Osteoblast (primary cell): ENCODE data around the gene GUF1. TPM values are rescaled to one million over a fixed set of nuclear protein-coding genes. Genes with fewer than 3 reads are reported as not detected.
A peak's percentile ranks its signal among the peaks of the same experiment; 100 is the strongest.

Experiments
- DNase-seq: peaks from one replicate; pipeline ENCODE4 v3.0.0; 2011; ENCODE audit warnings: low spot score, mixed read lengths; ENCODE audit not compliant: insufficient read length; ENCODE audit errors: missing footprints
- H2AFZ ChIP-seq: 2 replicates; pipeline ENCODE4 v1.6.0; 2011; ENCODE audit warnings: mild to moderate bottlenecking, low read length
- H3K27ac ChIP-seq: 2 replicates; pipeline ENCODE4 v1.5.1; 2011; ENCODE audit warnings: mild to moderate bottlenecking, low read depth, low read length, moderate library complexity
- H3K27me3 ChIP-seq: 2 replicates; pipeline ENCODE4 v1.6.0; 2012; ENCODE audit warnings: mild to moderate bottlenecking, control low read depth, inconsistent platforms, low read length, moderate library complexity; ENCODE audit not compliant: insufficient read depth
- H3K36me3 ChIP-seq: 2 replicates; pipeline ENCODE4 v1.5.1; 2011; ENCODE audit warnings: mild to moderate bottlenecking, low read length, control low read depth, moderate library complexity; ENCODE audit not compliant: insufficient read depth
- H3K4me1 ChIP-seq: 2 replicates; pipeline ENCODE4 v1.5.1; 2011; ENCODE audit warnings: mild to moderate bottlenecking, low read length, control low read depth, moderate library complexity; ENCODE audit not compliant: insufficient read depth
- H3K4me2 ChIP-seq: 2 replicates; pipeline ENCODE4 v1.6.0; 2011; ENCODE audit warnings: mild to moderate bottlenecking, low read length; ENCODE audit not compliant: insufficient read depth
- H3K4me3 ChIP-seq: fragments of 200-600 bp; sonication (generic); 3 replicates; pipeline ENCODE4 v1.5.1; 2012; ENCODE audit warnings: mild to moderate bottlenecking, low read length, inconsistent platforms; ENCODE audit not compliant: insufficient read depth
- H3K79me2 ChIP-seq: 2 replicates; pipeline ENCODE4 v1.6.0; 2012; ENCODE audit warnings: mild to moderate bottlenecking, low read length, control low read depth, inconsistent platforms; ENCODE audit not compliant: insufficient read depth
- H3K9me3 ChIP-seq: 2 replicates; pipeline ENCODE4 v1.5.1; 2011; ENCODE audit warnings: low read depth, low read length, control low read depth
- H4K20me1 ChIP-seq: 2 replicates; pipeline ENCODE4 v1.6.0; 2012; ENCODE audit warnings: mild to moderate bottlenecking, low read length, control low read depth; ENCODE audit not compliant: insufficient read depth
- total RNA-seq: library from RNA; depleted of rRNA; stranded (reverse); fragments of >200 nt; gene quantifications from 2 replicates; pipeline ENCODE4 v1.2.3, GENCODE V29; 2012
- TF ChIP-seq, protein P1 (sequence below): IDR thresholded peaks from 2 replicates; pipeline ENCODE4 v1.5.1; 2011; ENCODE audit warnings: mild to moderate bottlenecking, low read depth, low read length, moderate library complexity; ENCODE audit errors: extremely low read depth

The GUF1 gene, protein sequence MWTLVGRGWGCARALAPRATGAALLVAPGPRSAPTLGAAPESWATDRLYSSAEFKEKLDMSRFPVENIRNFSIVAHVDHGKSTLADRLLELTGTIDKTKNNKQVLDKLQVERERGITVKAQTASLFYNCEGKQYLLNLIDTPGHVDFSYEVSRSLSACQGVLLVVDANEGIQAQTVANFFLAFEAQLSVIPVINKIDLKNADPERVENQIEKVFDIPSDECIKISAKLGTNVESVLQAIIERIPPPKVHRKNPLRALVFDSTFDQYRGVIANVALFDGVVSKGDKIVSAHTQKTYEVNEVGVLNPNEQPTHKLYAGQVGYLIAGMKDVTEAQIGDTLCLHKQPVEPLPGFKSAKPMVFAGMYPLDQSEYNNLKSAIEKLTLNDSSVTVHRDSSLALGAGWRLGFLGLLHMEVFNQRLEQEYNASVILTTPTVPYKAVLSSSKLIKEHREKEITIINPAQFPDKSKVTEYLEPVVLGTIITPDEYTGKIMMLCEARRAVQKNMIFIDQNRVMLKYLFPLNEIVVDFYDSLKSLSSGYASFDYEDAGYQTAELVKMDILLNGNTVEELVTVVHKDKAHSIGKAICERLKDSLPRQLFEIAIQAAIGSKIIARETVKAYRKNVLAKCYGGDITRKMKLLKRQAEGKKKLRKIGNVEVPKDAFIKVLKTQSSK
- 14.1 and 18.5 TPM in 2 replicates for total RNA-seq

DNA sequence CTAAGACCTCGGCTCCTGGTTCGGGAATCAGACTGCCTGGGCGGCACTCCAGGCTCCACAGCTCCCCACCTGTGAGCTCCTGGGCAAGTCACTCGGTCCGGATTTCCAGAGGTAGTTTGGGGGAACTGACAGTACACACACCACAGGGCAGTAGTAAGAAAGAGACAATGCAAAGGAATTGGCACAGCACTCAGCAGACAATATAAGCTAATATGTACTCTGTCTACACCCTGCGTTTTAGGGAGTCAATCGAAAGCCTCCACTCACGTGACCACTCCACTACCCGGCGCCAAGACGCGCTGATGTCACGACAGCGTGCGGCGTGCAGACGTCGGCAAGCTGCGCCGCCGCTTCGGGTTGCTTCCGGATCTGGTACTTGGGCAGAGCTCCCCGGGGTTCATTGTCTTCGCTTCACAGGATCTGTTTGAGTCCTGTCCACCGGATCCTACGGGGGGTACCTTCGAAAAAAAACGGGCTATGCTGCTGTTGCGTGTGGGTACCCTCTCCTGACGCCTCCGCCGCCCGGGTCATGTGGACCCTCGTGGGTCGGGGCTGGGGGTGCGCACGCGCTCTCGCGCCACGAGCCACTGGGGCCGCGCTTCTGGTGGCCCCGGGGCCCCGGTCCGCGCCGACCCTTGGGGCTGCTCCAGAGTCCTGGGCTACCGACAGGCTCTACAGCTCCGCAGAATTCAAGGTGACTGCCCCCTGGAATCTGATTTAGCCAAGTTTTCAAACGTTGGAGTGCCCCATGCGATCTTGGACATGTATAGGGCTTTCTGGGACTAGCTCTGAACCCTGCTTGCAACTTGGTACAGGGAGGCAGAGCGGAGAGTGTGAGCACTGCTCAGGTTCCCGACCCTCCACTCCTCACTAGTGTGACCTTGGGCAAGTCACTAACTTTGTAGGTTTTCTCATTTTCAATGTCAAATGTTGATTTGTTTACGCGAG, at the start of gene GUF1:
TSS of gene GUF1 (plus strand) at position 327 of the 948 bp plus-strand sequence. CDS start at position 530, 203 bp downstream.
- H3K4me1 ChIP-seq, result peaks cover 13% of the 10 kb centered on the region
- H3K27ac ChIP-seq, result peak within 1 kb of the TSS; percentile 95
- no peaks in the 10 kb centered on the region for H3K27me3 ChIP-seq
- peak; percentile 94 for DNase-seq
- H3K79me2 ChIP-seq, result peaks cover 43% of the 10 kb centered on the region
- TF ChIP-seq, protein P1, sequence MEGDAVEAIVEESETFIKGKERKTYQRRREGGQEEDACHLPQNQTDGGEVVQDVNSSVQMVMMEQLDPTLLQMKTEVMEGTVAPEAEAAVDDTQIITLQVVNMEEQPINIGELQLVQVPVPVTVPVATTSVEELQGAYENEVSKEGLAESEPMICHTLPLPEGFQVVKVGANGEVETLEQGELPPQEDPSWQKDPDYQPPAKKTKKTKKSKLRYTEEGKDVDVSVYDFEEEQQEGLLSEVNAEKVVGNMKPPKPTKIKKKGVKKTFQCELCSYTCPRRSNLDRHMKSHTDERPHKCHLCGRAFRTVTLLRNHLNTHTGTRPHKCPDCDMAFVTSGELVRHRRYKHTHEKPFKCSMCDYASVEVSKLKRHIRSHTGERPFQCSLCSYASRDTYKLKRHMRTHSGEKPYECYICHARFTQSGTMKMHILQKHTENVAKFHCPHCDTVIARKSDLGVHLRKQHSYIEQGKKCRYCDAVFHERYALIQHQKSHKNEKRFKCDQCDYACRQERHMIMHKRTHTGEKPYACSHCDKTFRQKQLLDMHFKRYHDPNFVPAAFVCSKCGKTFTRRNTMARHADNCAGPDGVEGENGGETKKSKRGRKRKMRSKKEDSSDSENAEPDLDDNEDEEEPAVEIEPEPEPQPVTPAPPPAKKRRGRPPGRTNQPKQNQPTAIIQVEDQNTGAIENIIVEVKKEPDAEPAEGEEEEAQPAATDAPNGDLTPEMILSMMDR, result no peak
- H3K4me3 ChIP-seq, result peak within 1 kb of the TSS; percentile 90
- no peaks in the 10 kb centered on the region for H3K9me3 ChIP-seq
- peak within 1 kb of the TSS; percentile 99 for H3K4me2 ChIP-seq
- H2AFZ ChIP-seq, result peak within 1 kb of the TSS; percentile 99
- peaks cover 8% of the 10 kb centered on the region for H3K36me3 ChIP-seq
- H4K20me1 ChIP-seq, result no peaks in the 10 kb centered on the region

DNA sequence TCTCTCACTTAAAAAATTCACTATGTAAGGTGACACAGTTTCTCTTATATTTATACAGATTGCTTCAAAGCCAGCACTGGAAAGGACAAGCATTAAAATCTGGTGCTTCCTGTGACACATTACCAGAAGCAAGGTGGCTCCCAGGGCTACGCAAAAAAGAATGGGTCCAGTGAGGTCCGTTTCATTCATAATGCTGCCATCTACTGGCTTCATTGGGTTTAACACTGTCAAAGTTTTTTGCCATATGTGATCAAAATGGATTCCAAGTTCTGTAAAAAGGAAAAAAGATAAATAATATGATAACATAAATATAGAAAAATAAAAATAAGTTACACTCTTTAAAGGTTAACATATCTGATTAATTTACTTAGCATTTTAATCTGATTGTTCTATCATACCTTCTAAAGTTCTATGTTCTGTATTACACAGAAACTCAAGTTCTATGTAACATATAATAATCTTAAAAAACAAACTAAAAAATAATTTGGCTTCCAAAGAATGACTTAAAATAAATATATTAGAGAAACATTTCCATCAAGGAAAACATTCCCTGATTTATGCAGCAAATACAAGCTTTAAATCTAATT, 48.8 kb upstream of the GUF1 start:
- H3K9me3 ChIP-seq, result no peaks in the 10 kb centered on the region
- no peaks in the 10 kb centered on the region for H4K20me1 ChIP-seq
- no peaks in the 10 kb centered on the region for H3K4me1 ChIP-seq
- H3K4me2 ChIP-seq, result no peak overlapping the region
- TF ChIP-seq, protein P1, result peak; percentile 64
- peak; percentile 62 for DNase-seq
- H3K4me3 ChIP-seq, result no peak overlapping the region
- no peaks in the 10 kb centered on the region for H3K27me3 ChIP-seq
- no peak overlapping the region for H3K27ac ChIP-seq
- H2AFZ ChIP-seq, result no peak overlapping the region
- H3K36me3 ChIP-seq, result no peaks in the 10 kb centered on the region
- no peaks in the 10 kb centered on the region for H3K79me2 ChIP-seq

DNA sequence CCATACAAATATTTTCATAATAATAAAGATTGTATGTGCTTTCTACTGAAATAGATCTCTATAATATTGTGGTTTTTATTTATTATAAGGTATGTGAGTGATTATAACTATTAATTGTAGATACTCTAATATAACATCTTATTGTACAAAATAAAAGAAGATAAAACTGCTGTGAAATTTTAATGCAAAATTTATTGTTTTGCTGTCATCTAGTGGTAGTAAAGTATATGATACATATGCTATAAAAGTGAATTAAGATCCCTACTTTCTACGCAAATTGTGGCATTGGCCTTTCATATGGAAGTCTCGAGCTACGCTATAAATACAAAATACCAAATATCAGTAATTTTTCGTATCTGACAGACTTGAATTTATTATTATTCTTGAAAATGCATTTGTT, 46.1 kb upstream of the GUF1 start:
- no peak overlapping the region for H3K4me2 ChIP-seq
- DNase-seq, result no peak
- TF ChIP-seq, protein P1, result peak; percentile 16
- H3K36me3 ChIP-seq, result no peaks in the 10 kb centered on the region
- H3K9me3 ChIP-seq, result no peaks in the 10 kb centered on the region
- no peak overlapping the region for H2AFZ ChIP-seq
- no peaks in the 10 kb centered on the region for H3K79me2 ChIP-seq
- H3K4me3 ChIP-seq, result no peak overlapping the region
- no peaks in the 10 kb centered on the region for H3K4me1 ChIP-seq
- H3K27me3 ChIP-seq, result no peaks in the 10 kb centered on the region
- no peaks in the 10 kb centered on the region for H4K20me1 ChIP-seq
- H3K27ac ChIP-seq, result no peak overlapping the region
